IMR-90 (cell line): ENCODE results near the gene DHCR7. TPM values are rescaled to one million over a fixed set of nuclear protein-coding genes. Genes with fewer than 3 reads are reported as not detected.
A peak's percentile ranks its signal among the peaks of the same experiment; 100 is the strongest.

Experiments
- ATAC-seq: fragments of 200-7000 bp; cut with Tn5 transposase; 2 replicates; pipeline ENCODE4 v1.9.1; 2020; ENCODE audit warnings: low read depth, mild to moderate bottlenecking, moderate library complexity
- BruUV-seq: library from RNA; stranded (reverse); fragments of 400-500 nt; replicated peaks from 2 replicates; lab custom pipeline; 2021; lab: Mats Ljungman, UMichigan
- CTCF ChIA-PET: fragments of 300-600 bp; formaldehyde crosslinking; extraction: SDS; loops from one replicate; lab custom pipeline; 2021; ENCODE audit warnings: antibody characterized with exemption; lab: Yijun Ruan, JAX
- POLR2A ChIA-PET: fragments of 300-600 bp; sonication (Branson Sonifier 250); formaldehyde crosslinking; loops from one replicate; lab custom pipeline; 2022; ENCODE audit warnings: antibody characterized with exemption; ENCODE audit not compliant: unreplicated experiment; lab: Charles Lee
- DNase-seq: peaks from one replicate; pipeline ENCODE4 v3.0.0; 2013
- H2AFZ ChIP-seq: replicated peaks from 2 replicates; pipeline ENCODE3; 2013; ENCODE audit warnings: low read length, mild to moderate bottlenecking; ENCODE audit not compliant: poor library complexity
- H2AK5ac ChIP-seq: 2 replicates; pipeline ENCODE4 v1.6.1; 2013; ENCODE audit warnings: low read depth, low read length, inconsistent platforms
- H2AK9ac ChIP-seq: replicated peaks from 2 replicates; pipeline ENCODE3; 2013; ENCODE audit warnings: mild to moderate bottlenecking, low read depth, low read length, moderate library complexity; ENCODE audit not compliant: poor library complexity
- H2BK120ac ChIP-seq: 2 replicates; pipeline ENCODE4 v1.6.1; 2013; ENCODE audit warnings: low read depth, low read length, inconsistent platforms
- H2BK15ac ChIP-seq: 3 replicates; pipeline ENCODE4 v1.6.1; 2013; ENCODE audit warnings: low read depth, low read length, inconsistent platforms
- H2BK20ac ChIP-seq: 2 replicates; pipeline ENCODE4 v1.6.1; 2013; ENCODE audit warnings: low read depth, mild to moderate bottlenecking, inconsistent platforms, low read length, moderate library complexity
- H2BK5ac ChIP-seq: 2 replicates; pipeline ENCODE4 v1.6.1; 2013; ENCODE audit warnings: mild to moderate bottlenecking, low read depth, low read length, inconsistent platforms; ENCODE audit not compliant: poor library complexity, severe bottlenecking
- H3K14ac ChIP-seq: replicated peaks from 2 replicates; pipeline ENCODE4 v1.6.1; 2013; ENCODE audit warnings: low read depth, low read length, inconsistent platforms
- H3K18ac ChIP-seq: 2 replicates; pipeline ENCODE4 v1.6.1; 2013; ENCODE audit warnings: low read depth, low read length, control low read depth
- H3K23ac ChIP-seq: 2 replicates; pipeline ENCODE4 v1.6.1; 2013; ENCODE audit warnings: low read depth, low read length, inconsistent platforms
- H3K27ac ChIP-seq: 2 replicates; pipeline ENCODE4 v1.5.1; 2013; ENCODE audit warnings: mild to moderate bottlenecking, control low read depth, low read length; ENCODE audit not compliant: insufficient read depth
- H3K27me3 ChIP-seq: 2 replicates; pipeline ENCODE4 v1.6.1; 2013; ENCODE audit warnings: low read length; ENCODE audit not compliant: control insufficient read depth, insufficient read depth
- H3K36me3 ChIP-seq: 2 replicates; pipeline ENCODE4 v1.6.1; 2013; ENCODE audit warnings: low read length, mixed read lengths; ENCODE audit not compliant: control insufficient read depth, insufficient read depth
- H3K4ac ChIP-seq: 2 replicates; pipeline ENCODE4 v1.6.1; 2013; ENCODE audit warnings: low read depth, low read length, inconsistent platforms
- H3K4me1 ChIP-seq: 2 replicates; pipeline ENCODE4 v1.6.1; 2013; ENCODE audit warnings: low read length, mixed read lengths; ENCODE audit not compliant: control insufficient read depth, insufficient read depth
- H3K4me2 ChIP-seq: 2 replicates; pipeline ENCODE4 v1.6.1; 2013; ENCODE audit warnings: low read depth, mild to moderate bottlenecking, control low read depth, low read length, moderate library complexity
- H3K4me3 ChIP-seq: 2 replicates; pipeline ENCODE4 v1.5.1; 2013; ENCODE audit warnings: low read depth, mild to moderate bottlenecking, control low read depth, low read length, moderate library complexity; ENCODE audit not compliant: insufficient read depth
- H3K56ac ChIP-seq: 2 replicates; pipeline ENCODE4 v1.6.1; 2013; ENCODE audit warnings: low read length, inconsistent platforms; ENCODE audit not compliant: insufficient read depth; ENCODE audit errors: extremely low read depth
- H3K79me1 ChIP-seq, 2 experiments: 2 replicates each; pipeline ENCODE4 v1.6.1; 2013; ENCODE audit warnings: low read length in 2 of 2, inconsistent platforms in 1 of 2, low read depth in 1 of 2
- H3K9ac ChIP-seq: 2 replicates; pipeline ENCODE4 v1.6.1; 2013; ENCODE audit warnings: low read depth, low read length, control low read depth
- H3K9me1 ChIP-seq: 2 replicates; pipeline ENCODE4 v1.6.1; 2013; ENCODE audit warnings: low read length, inconsistent platforms; ENCODE audit not compliant: insufficient read depth
- H3K9me3 ChIP-seq: 2 replicates; pipeline ENCODE4 v1.6.1; 2013; ENCODE audit warnings: low read length; ENCODE audit not compliant: control insufficient read depth, insufficient read depth
- H4K20me1 ChIP-seq: 2 replicates; pipeline ENCODE4 v1.6.1; 2013; ENCODE audit warnings: low read length, inconsistent platforms; ENCODE audit not compliant: insufficient read depth
- H4K5ac ChIP-seq: 2 replicates; pipeline ENCODE4 v1.6.1; 2013; ENCODE audit warnings: mild to moderate bottlenecking, low read depth, low read length, control low read depth
- H4K8ac ChIP-seq, 2 experiments: 2 replicates each; pipeline ENCODE4 v1.6.1; 2013; ENCODE audit warnings: low read depth in 2 of 2, low read length in 2 of 2, control low read depth in 1 of 2, inconsistent platforms in 1 of 2
- H4K91ac ChIP-seq: 2 replicates; pipeline ENCODE4 v1.6.1; 2013; ENCODE audit warnings: low read depth, low read length, inconsistent platforms; ENCODE audit not compliant: insufficient read depth
- BHLHE40 ChIP-seq: fragments of 150-350 bp; IDR thresholded peaks from 2 replicates; pipeline ENCODE4 v1.6.1; 2016; ENCODE audit warnings: mild to moderate bottlenecking, low read depth, low read length
- CEBPB ChIP-seq: IDR thresholded peaks from 2 replicates; pipeline ENCODE4 v1.6.1; 2012; ENCODE audit warnings: low read depth, low read length, improper control_type of control experiment
- CHD1 ChIP-seq: IDR thresholded peaks from 2 replicates; pipeline ENCODE4 v1.6.1; 2012; ENCODE audit warnings: low read depth, low read length, improper control_type of control experiment
- CTCF ChIP-seq: conservative IDR thresholded peaks from 2 replicates; pipeline ENCODE4 v1.5.1; 2012; ENCODE audit warnings: mild to moderate bottlenecking, low read depth, low read length, improper control_type of control experiment
- FOS ChIP-seq: fragments of 150-350 bp; IDR thresholded peaks from 2 replicates; pipeline ENCODE4 v1.6.1; 2016; ENCODE audit warnings: low read depth, low read length
- MAFK ChIP-seq: IDR thresholded peaks from 2 replicates; pipeline ENCODE4 v1.6.1; 2012; ENCODE audit warnings: low read depth, low read length, improper control_type of control experiment
- MAZ ChIP-seq: IDR thresholded peaks from 2 replicates; pipeline ENCODE4 v1.6.1; 2012; ENCODE audit warnings: low read depth, mild to moderate bottlenecking, low read length, improper control_type of control experiment, moderate library complexity, borderline replicate concordance
- MXI1 ChIP-seq: IDR thresholded peaks from 2 replicates; pipeline ENCODE4 v1.6.1; 2012; ENCODE audit warnings: low read depth, mild to moderate bottlenecking, low read length, moderate library complexity, borderline replicate concordance
- NFE2L2 ChIP-seq: fragments of 150-350 bp; IDR thresholded peaks from 2 replicates; pipeline ENCODE4 v1.6.1; 2016; ENCODE audit warnings: low read depth, mild to moderate bottlenecking, low read length
- RAD21 ChIP-seq: IDR thresholded peaks from 2 replicates; pipeline ENCODE4 v1.6.1; 2012; ENCODE audit warnings: low read length, improper control_type of control experiment
- RCOR1 ChIP-seq: IDR thresholded peaks from 2 replicates; pipeline ENCODE4 v1.6.1; 2012; ENCODE audit warnings: mild to moderate bottlenecking, low read length, improper control_type of control experiment; ENCODE audit not compliant: insufficient replicate concordance
- RFX5 ChIP-seq: IDR thresholded peaks from 2 replicates; pipeline ENCODE4 v1.8.0; 2012; ENCODE audit warnings: low read depth, mild to moderate bottlenecking, low read length, moderate library complexity
- SMC3 ChIP-seq: fragments of 150-350 bp; IDR thresholded peaks from 2 replicates; pipeline ENCODE4 v1.6.1; 2016; ENCODE audit warnings: low read depth, mild to moderate bottlenecking, antibody characterized with exemption, low read length, moderate library complexity
- WGBS, 2 experiments: methylation state at CpG; one replicate each; pipeline versions ENCODE4 v1.1.5 to v1.1.7; 2013; ENCODE audit warnings: missing lambda C conversion rate in 2 of 2; ENCODE audit not compliant: insufficient read length in 1 of 2; ENCODE audit errors: extremely low coverage in 2 of 2; 5-methylcytosine and 5-hydroxymethylcytosine counted together
- dilution Hi-C: fragments of 300-500 bp; cut with HindIII; formaldehyde crosslinking; loops from one replicate; pipeline ENCODE4 v1.14.3; 2018; ENCODE audit warnings: low sequenced_read_pairs; ENCODE audit not compliant: unreplicated experiment
- in situ Hi-C: fragments of 300-500 bp; cut with MboI; formaldehyde crosslinking; loops from 3 replicates; pipeline ENCODE4 v1.14.3; 2019; ENCODE audit warnings: low sequenced_read_pairs, inconsistent platforms, mixed read lengths
- intact Hi-C: fragments of 100-400 bp; cut with micrococcal nuclease; formaldehyde crosslinking; loops from 2 replicates; pipeline ENCODE4 v1.10.0; 2022
- polyA plus RNA-seq, 3 experiments: library from polyadenylated mRNA; depleted of rRNA; stranded (reverse); fragments of >200 nt; gene quantifications; 2 replicates each; pipeline ENCODE4 v1.2.3, GENCODE V29; 2012; ENCODE audit warnings: low replicate concordance in 1 of 3
- total RNA-seq: library from RNA; depleted of rRNA; stranded (reverse); fragments of >200 nt; gene quantifications from 2 replicates; pipeline ENCODE4 v1.2.3, GENCODE V29; 2012

The DHCR7 gene
- total and polyA plus RNA-seq, 2 of the 4 experiments (the other 2 are of a cell fraction), result 22.0 to 43.3 TPM

DNA sequence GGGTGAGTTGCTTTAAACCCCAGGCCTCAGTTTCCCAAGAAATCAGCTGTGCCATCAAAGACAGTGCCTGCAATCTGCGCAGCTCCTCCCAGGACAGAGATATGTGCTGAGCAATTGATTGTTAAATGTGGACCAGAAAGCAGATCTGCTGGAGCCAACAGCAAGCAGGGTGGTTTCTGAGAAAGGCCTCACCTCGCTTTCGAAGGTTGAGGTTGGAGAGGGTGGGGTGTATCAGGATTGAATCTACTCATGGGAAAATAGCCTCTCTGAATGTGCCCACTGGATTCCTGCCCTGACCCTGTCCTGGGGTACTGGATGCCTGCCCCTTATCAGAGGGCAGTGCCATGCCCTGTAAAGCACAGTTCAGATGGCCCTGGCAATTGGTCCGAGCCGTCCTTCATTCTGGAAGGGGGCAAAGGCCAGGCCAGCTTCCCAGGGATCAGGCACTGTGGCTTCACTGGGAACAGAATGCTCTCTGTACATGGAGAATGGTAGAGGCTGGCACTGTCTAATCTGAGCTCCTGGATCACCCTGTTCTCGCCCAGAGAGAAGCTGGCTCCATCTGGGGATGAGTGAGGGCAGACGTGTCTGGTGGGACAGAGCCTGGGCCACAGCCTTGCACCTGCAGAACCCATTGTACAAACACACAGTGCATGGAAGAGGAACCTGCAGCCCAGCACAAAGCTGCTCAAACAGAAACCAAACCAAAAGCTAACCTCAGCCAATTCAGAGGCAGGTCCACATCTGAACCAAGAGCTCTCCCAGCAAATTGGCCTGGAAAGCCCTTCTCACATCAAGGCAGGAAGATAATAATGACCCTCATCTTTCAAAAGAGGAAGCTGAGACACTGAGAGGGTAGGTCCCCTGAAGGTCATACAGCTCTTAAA is 15.2 kb downstream of the DHCR7 start:
- peaks cover 7% of the 10 kb centered on the region; the same call in 1 of the 2 replicates for H3K27me3 ChIP-seq
- BruUV-seq, result no TSS peak
- no peaks in the 10 kb centered on the region for H3K4me1 ChIP-seq
- H3K79me1 ChIP-seq, result no peaks in the 10 kb centered on the region
- H3K14ac ChIP-seq, result no peak overlapping the region
- ATAC-seq, result peak; percentile 28
- H2AK9ac ChIP-seq, result no peak overlapping the region
- H3K4me3 ChIP-seq, result no peak overlapping the region
- no peak overlapping the region for H3K9ac ChIP-seq
- CTCF ChIA-PET, result no interaction called here
- no peak overlapping the region for H3K23ac ChIP-seq
- H2BK15ac ChIP-seq, result no peak overlapping the region
- intact Hi-C loops (no loop called here), dilution Hi-C loops (no loop called here), in situ Hi-C loops (no loop called here)
- no peak overlapping the region for H2BK5ac ChIP-seq
- H4K20me1 ChIP-seq, result no peaks in the 10 kb centered on the region; the same call in 1 of the 2 replicates
- no peak for DNase-seq
- no peak overlapping the region for H4K91ac ChIP-seq
- no peak overlapping the region for H3K56ac ChIP-seq
- no peak overlapping the region for H2BK20ac ChIP-seq
- no peak for TF ChIP-seq MAZ
- TF ChIP-seq MXI1, result no peak
- no peak for TF ChIP-seq RCOR1
- TF ChIP-seq CTCF, result no peak
- TF ChIP-seq BHLHE40, result no peak
- no peak for TF ChIP-seq SMC3
- no peak for TF ChIP-seq NFE2L2
- no peak for TF ChIP-seq CEBPB
- TF ChIP-seq FOS, result no peak
- no peak for TF ChIP-seq CHD1
- no peak for TF ChIP-seq RFX5
- TF ChIP-seq RAD21, result no peak
- no peak for TF ChIP-seq MAFK
- H2BK120ac ChIP-seq, result no peak overlapping the region
- no peak overlapping the region for H4K8ac ChIP-seq
- H2AFZ ChIP-seq, result peak overlapping the region; percentile 32
- H3K27ac ChIP-seq, result no peak overlapping the region
- no peaks in the 10 kb centered on the region for H3K9me3 ChIP-seq
- WGBS, 2 experiments, result no CpG with 5 or more reads among the region's 7 CpGs
- H3K18ac ChIP-seq, result no peak overlapping the region
- no peak overlapping the region for H4K5ac ChIP-seq
- no peak overlapping the region for H3K4me2 ChIP-seq
- peaks cover 2% of the 10 kb centered on the region for H3K36me3 ChIP-seq
- H3K9me1 ChIP-seq, result no peaks in the 10 kb centered on the region
- H3K4ac ChIP-seq, result no peak overlapping the region
- POLR2A ChIA-PET, result interaction anchor here (0.6 kb wide), 1 partner anchor 20 kb away, joined by 8 read pairs; the partner anchor contains the start of gene NADSYN1
- no peak overlapping the region for H2AK5ac ChIP-seq
